Activated B cell treated with CpG ODN at 0.5 μM for 24 hours (primary cell): Measurements from ENCODE around the gene TPRA1. TPM values are rescaled to one million over a fixed set of nuclear protein-coding genes. Genes with fewer than 3 reads are reported as not detected.

Experiments used
- ATAC-seq: fragments of 200-7000 bp; cut with Tn5 transposase; one replicate; pipeline ENCODE4 v1.10.0; 2021; ENCODE audit warnings: low read depth, mild to moderate bottlenecking, moderate library complexity
- CTCF ChIA-PET: fragments of 350-600 bp; sonication (Branson Sonifier 250); formaldehyde crosslinking; loops from one replicate; lab custom pipeline; 2021; ENCODE audit warnings: antibody characterized with exemption; lab: Charles Lee
- POLR2A ChIA-PET: fragments of 350-600 bp; sonication (Branson Sonifier 250); formaldehyde crosslinking; loops from one replicate; lab custom pipeline; 2021; ENCODE audit warnings: antibody characterized with exemption; lab: Charles Lee
- DNase-seq: peaks from one replicate; pipeline ENCODE4 v3.0.0; 2022
- H3K27ac Mint-ChIP-seq: one replicate; pipeline ENCODE4 v1.8.0; 2020; ENCODE audit warnings: mixed read lengths
- H3K27me3 Mint-ChIP-seq: one replicate; pipeline ENCODE4 v1.8.0; 2021; ENCODE audit warnings: mixed read lengths
- H3K36me3 Mint-ChIP-seq: one replicate; pipeline ENCODE4 v1.8.0; 2021; ENCODE audit warnings: low read depth, mixed read lengths
- H3K4me1 Mint-ChIP-seq: one replicate; pipeline ENCODE4 v1.8.0; 2021; ENCODE audit warnings: mixed read lengths
- H3K4me3 Mint-ChIP-seq: one replicate; pipeline ENCODE4 v1.8.0; 2020; ENCODE audit warnings: mild to moderate bottlenecking, mixed read lengths
- H3K9me3 Mint-ChIP-seq: one replicate; pipeline ENCODE4 v1.8.0; 2020; ENCODE audit warnings: mixed read lengths
- CTCF ChIP-seq: fragments of 200-600 bp; IDR thresholded peaks from one replicate; pipeline ENCODE4 v1.8.0; 2022; ENCODE audit warnings: antibody characterized with exemption, mild to moderate bottlenecking
- intact Hi-C: fragments of 100-400 bp; cut with micrococcal nuclease; formaldehyde crosslinking; loops from one replicate; pipeline ENCODE4 v1.15.1; 2024
- total RNA-seq: library from RNA; stranded (reverse); gene quantifications from 2 replicates; pipeline ENCODE4 v1.2.3, GENCODE V29; 2022

Gene TPRA1
- total RNA-seq, result 17.5 and 18.3 TPM in 2 replicates

GRCh38 chr3:127590593-127591465 lies at the start of gene TPRA1:
Gene TPRA1 (minus strand): TSS chr3:127590733. CDS start chr3:127580146, 10,587 bp downstream.
- ChIA-PET CTCF (interaction anchor here (0.6 to 3.8 kb wide), 3 partner anchors 16 to 105 kb away, joined by 3 to 11 read pairs (median 3); no protein-coding TSS in a partner anchor), POLR2A (interaction anchor here (0.7 to 0.8 kb wide), 3 partner anchors 16 to 1010 kb away, joined by 3 to 4 read pairs (median 3); no protein-coding TSS in a partner anchor)
- ATAC-seq (peak; percentile 82), DNase-seq (peak; percentile 79)
- Mint-ChIP-seq H3K36me3 (peaks cover 4% of the 10 kb centered on the region), H3K27ac (peak within 1 kb of the TSS; percentile 85), H3K4me3 (peak within 1 kb of the TSS; percentile 90), H3K27me3 (no peaks in the 10 kb centered on the region), H3K4me1 (peaks cover 28% of the 10 kb centered on the region), H3K9me3 (no peaks in the 10 kb centered on the region)
- TF ChIP-seq CTCF, result no peak
- intact Hi-C loops, result loop anchor here (1.0 to 10.0 kb wide), 14 partner anchors 7 to 1996 kb away; partner anchors contain the start of genes ABTB1, EEFSEC, MCM2 and OSBPL11

- ChIA-PET POLR2A (no interaction called here), CTCF (no interaction called here)
- no peaks in the 10 kb centered on the region for H3K36me3 Mint-ChIP-seq
- H3K27me3 Mint-ChIP-seq, result no peaks in the 10 kb centered on the region
- no peak for TF ChIP-seq CTCF
- H3K9me3 Mint-ChIP-seq, result no peaks in the 10 kb centered on the region
- H3K27ac Mint-ChIP-seq, result no peak overlapping the region
- no peak overlapping the region for H3K4me3 Mint-ChIP-seq
- DNase-seq (no peak), ATAC-seq (no peak)
- H3K4me1 Mint-ChIP-seq, result no peaks in the 10 kb centered on the region
- intact Hi-C loops, result no loop called here
Measured at GRCh38 chr3:127640042-127640355, 49.5 kb upstream of the TPRA1 start.

GRCh38 chr3:127639173-127640041 lies 48.9 kb upstream of the TPRA1 start:
- POLR2A ChIA-PET, result no interaction called here
- H3K27me3 Mint-ChIP-seq, result no peaks in the 10 kb centered on the region
- intact Hi-C loops, result no loop called here
- no peaks in the 10 kb centered on the region for H3K4me1 Mint-ChIP-seq
- no peak for TF ChIP-seq CTCF
- no peaks in the 10 kb centered on the region for H3K36me3 Mint-ChIP-seq
- no peak overlapping the region for H3K27ac Mint-ChIP-seq
- DNase-seq, result no peak
- no peak for ATAC-seq
- CTCF ChIA-PET, result no interaction called here
- H3K9me3 Mint-ChIP-seq, result no peaks in the 10 kb centered on the region
- no peak overlapping the region for H3K4me3 Mint-ChIP-seq

- intact Hi-C loops, result no loop called here
- POLR2A ChIA-PET, result interaction anchor here (0.7 kb wide), 1 partner anchor 19 kb away, joined by 3 read pairs; no protein-coding TSS in a partner anchor
- H3K27me3 Mint-ChIP-seq, result no peaks in the 10 kb centered on the region
- no peaks in the 10 kb centered on the region for H3K9me3 Mint-ChIP-seq
- CTCF ChIA-PET, result no interaction called here
- no peak for TF ChIP-seq CTCF
- H3K4me1 Mint-ChIP-seq, result no peaks in the 10 kb centered on the region
- no peak overlapping the region for H3K27ac Mint-ChIP-seq
- H3K36me3 Mint-ChIP-seq, result no peaks in the 10 kb centered on the region
- no peak for DNase-seq
- ATAC-seq, result no peak
- no peak overlapping the region for H3K4me3 Mint-ChIP-seq
Measured at GRCh38 chr3:127637971-127638370, 47.4 kb upstream of the TPRA1 start.

- no peak overlapping the region for H3K27ac Mint-ChIP-seq
- no peaks in the 10 kb centered on the region for H3K27me3 Mint-ChIP-seq
- no peak for TF ChIP-seq CTCF
- CTCF ChIA-PET, result no interaction called here
- H3K4me3 Mint-ChIP-seq, result no peak overlapping the region
- H3K36me3 Mint-ChIP-seq, result no peaks in the 10 kb centered on the region
- DNase-seq (no peak), ATAC-seq (no peak)
- no peaks in the 10 kb centered on the region for H3K4me1 Mint-ChIP-seq
- intact Hi-C loops, result no loop called here
- POLR2A ChIA-PET, result interaction anchor here (0.7 to 1.0 kb wide), 2 partner anchors 19 to 35 kb away, joined by 3 read pairs; no protein-coding TSS in a partner anchor
- H3K9me3 Mint-ChIP-seq, result no peaks in the 10 kb centered on the region
Measured at GRCh38 chr3:127637546-127637945, 47.0 kb upstream of the TPRA1 start.
